GM18498 (cell line): ENCODE measurements around the gene SKIC3.

Experiments
- ATAC-seq: cut with Tn5 transposase; IDR thresholded peaks from one replicate; pipeline ENCODE4 v1.9.1; 2021; ENCODE audit warnings: mild to moderate bottlenecking, moderate library complexity; ENCODE audit not compliant: unreplicated experiment

SKIC3 gene

DNA sequence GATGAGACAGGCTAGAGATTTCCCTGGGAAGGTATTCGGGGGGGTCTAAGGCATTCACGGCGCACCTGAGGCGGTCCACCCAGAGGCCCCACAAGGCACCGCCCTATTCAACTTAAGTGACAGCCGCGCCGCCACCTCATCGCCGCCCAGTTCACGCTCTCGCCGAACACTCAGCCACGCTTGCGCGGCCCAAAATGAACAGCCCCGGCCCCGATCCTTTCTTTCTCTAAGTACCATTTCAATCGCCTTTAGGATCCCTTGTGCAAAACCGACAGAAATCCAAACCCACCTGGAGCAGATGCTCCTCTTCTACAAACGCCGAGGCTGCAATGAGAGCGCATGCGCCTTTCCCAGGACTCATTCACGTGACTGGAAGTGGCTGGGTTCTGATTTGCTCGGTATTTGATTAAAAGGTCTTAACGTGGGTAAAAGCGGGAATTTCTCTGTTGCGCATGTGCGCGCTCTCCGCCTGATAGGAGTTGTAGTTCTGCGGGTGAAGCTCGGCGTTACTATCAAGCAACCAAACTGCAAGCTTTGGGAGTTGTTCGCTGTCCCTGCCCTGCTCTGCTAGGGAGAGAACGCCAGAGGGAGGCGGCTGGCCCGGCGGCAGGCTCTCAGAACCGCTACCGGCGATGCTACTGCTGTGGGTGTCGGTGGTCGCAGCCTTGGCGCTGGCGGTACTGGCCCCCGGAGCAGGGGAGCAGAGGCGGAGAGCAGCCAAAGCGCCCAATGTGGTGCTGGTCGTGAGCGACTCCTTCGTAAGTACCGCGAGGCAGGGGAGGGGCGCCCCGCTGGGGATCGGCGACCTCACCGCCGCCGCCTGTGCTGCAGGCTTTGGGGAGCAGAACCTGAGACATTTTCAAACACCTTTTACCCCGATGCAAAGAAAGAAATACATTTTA lies at the start of gene SKIC3, which contains the start of gene ARSK:
Gene SKIC3 (minus strand): TSS at position 331 of the 902 bp plus-strand sequence. CDS start 7,827 bp downstream, outside the sequence.
Gene ARSK (plus strand): TSS at position 455 of the 902 bp plus-strand sequence. CDS start 178 bp downstream, at position 633.
- ATAC-seq: peak; percentile 94

DNA sequence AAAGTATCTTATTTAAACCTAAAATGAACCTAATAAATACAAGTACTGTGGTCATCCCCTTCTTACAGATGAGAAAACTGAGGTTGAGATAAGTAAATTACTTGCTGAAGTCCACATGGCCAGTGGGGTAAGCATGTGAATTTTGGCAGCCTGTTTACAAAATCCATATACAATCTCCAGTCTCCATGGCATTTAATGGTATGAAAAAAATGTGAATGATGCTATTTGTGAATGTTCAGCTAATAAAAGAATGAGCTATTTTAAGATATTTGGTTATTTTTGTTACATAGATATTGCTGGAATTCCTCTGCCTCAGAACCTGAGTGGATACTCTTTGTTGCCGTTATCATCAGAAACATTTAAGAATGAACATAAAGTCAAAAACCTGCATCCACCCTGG lies 45.8 kb upstream of the SKIC3 start:
- no peak for ATAC-seq

DNA sequence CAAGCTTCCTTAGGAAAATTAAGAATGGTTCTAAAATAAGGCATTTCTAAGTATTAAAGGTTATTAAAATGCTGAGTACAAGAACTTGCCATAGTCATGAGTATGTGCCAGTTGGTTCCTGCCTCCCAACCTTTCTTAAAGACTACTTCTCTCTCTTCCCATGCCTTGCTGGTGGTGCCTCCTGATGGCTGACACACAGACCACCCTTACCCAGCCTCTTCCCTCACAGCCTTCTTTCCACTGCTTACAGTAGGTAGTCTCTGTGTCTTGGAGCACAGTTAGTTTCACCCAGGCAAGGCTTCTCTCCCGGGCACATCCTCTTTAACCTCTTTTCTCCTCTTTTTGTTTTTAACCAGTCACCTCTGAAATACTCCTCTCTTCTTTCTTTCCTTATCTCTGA lies 44.5 kb upstream of the SKIC3 start:
- ATAC-seq: no peak

DNA sequence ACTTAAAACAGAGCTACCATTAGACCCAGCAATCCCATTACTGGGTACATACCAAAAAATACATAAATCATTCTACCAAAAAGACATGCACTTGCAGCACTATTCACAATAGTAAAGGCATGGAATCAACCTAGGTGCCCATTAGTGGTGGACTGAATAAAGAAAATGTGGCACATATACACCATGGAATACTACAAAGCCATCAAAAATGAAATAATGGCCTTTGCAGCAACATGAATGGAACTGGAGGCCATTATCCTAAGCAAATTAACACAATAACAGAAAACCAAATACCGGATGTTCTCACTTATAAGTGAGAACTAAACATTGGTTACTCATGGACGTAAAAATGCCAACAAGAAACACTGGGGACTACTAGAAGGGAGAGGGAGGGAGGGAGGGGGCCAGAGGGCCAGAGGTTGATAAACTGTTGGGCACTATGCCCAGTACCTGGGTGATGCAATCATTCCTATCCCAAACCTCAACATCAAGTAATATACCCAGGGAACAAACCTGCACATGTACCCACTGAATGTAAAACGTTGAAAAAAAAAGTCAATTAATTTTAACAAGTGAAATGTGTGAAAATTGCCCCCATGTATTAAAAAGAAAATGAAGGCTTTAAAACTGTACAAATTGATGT lies 40.6 kb upstream of the SKIC3 start:
- ATAC-seq: no peak

DNA sequence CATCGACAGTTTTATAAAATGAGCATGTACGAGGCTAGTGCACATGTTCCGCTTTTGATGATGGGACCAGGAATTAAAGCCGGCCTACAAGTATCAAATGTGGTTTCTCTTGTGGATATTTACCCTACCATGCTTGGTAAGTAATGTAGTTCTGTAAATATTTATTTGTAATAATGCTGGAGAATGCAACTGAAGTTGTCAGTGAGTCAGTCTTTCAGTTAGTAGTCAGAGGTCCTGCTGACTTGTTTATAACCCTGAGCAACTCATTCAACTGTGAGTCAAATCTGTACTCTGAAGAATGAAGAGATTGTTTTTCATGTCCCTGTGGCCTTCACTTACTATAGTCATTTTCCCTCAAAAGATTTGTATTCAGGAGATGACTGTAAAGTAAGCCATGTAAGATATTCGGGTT lies 36.7 kb upstream of the SKIC3 start:
- peak; percentile 70 for ATAC-seq

DNA sequence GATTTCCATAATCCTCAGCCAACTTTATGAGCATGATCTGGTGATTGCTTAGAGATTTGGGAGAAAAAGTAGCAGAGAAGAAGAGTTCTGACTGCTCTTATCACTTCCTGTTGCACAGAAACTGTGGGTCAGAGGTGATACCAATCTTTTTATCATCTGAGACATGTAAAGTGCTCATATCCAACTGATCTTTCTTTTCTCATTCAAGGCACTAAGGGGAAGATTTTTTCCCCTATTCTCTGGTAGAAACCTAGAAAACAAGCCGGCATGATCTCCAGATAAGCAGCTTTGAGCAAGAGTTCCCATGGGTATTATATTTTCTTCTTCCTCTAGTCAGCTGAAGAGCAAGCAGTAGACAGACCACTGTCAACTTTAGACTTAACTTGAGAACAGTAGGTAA lies 36.1 kb upstream of the SKIC3 start:
- no peak for ATAC-seq

DNA sequence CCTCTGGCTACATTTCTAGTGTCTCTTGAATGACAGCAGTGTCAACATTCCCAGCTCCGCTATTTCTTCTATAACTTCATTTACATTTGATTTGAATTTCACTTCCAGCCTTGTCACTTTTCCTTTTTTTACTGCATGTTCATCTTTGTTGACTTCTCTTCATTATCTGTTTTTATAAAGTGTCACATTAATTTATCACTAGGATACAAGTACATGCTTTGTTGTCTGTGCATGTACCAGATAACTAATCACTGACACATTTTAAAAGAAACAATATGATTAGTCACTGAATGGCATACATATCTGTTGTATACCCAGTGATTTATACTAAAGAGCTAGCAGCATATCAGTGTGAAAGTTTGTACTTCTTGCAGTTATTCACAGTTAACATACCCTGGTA lies 29.2 kb upstream of the SKIC3 start:
- no peak for ATAC-seq

DNA sequence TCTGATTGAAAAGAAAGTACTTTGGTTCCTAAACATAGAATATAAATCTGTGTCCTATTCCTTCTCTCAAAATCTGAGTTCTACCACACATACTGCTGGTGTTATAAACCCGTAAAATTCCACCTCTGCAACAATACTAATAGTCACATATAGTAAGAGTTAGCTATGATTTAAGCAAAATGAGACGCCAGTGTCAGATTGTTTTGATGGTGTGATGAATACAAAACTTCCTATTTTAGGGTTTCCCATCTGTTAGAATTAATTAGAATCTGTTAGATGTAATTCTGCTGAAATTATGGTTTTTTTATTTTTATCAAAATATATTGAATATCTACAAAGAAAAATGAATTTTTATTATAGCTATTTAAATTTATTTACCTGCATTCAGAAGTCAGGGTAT lies 26.8 kb upstream of the SKIC3 start:
- ATAC-seq: no peak

DNA sequence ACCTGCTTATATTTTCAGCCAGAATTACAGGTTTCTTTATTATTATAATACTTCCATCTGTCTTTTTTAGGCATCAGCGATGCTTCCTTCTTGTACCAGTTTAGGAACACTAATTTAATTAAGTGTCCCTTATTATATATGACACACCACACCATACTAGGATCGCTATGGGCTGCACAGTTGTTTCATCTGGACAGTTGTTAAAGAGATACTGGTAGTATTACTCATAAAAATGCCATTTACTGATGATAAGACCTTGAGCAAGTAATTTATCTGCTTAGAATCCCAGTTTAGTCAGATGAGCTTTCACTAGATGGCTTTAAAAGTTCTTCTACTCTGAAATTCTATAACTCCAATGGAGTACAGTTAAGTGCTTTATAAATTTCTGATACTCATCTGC lies 17.2 kb upstream of the SKIC3 start:
- ATAC-seq: no peak

DNA sequence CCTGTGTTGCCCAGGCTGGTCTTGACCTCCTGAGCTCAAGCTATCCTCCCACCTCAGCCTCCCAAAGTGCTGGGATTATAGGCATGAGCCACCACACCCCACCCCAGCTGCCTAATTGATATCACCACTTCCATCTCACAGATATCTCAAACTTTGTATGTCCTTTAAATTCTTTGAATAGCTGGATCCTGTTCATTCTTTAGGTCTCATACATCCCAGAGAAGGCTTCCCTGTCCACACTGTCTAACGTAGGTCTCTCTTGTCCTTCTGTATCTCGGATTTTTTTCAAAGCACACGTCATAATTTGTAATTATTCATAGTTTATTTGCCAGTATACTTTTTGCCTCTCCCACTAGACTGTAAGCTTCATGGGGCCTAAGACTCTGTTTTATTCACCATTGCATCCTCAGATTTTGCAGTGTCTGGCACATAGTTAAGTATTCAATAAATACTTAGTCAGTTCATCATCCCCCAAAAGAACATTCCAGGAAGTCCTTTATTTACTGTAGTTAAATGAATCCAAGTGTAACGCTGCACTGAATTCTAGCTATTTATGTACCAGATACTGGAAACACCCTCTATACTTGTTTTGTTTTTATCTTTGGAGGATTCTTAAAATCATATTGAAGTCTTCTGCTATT lies 10.6 kb upstream of the SKIC3 start:
- ATAC-seq: no peak

DNA sequence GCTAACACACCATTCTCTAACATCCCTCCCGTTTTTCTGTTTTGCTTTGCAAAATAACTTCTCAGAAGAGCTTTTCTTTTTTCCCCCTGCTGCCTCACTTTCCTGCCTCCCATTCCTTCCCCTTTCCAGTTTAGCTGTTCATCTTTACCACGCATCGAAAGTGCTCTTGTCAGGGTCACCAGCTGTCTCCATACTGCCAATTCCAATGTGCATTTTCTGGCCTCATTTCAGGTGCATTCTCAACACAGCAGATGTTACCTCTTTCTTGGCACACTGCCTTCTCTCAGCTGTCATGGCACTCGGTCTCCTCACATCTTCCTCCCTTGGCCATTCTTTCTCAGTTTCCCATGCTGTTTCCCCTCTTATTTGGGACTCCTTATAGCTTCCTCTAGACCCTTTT lies 9.7 kb upstream of the SKIC3 start:
- ATAC-seq: no peak

DNA sequence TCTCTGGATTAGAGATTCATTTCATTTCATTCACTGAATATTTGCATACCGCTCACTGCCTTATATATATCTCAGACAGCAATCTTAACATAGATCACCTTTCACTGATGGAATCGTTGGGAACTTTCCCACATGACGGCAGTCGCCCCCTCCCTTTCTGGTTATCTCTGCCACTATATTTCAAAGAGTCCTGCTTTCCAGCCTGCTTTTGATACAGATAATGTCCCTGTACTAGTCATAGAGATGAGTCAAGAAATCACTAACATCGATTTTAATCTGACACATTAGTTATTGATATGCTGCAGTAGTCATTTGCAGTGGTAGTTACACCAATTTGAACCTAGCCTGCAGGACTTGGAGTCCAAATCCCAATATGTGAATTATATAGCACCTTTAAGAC lies 8.6 kb upstream of the SKIC3 start:
- ATAC-seq: no peak

DNA sequence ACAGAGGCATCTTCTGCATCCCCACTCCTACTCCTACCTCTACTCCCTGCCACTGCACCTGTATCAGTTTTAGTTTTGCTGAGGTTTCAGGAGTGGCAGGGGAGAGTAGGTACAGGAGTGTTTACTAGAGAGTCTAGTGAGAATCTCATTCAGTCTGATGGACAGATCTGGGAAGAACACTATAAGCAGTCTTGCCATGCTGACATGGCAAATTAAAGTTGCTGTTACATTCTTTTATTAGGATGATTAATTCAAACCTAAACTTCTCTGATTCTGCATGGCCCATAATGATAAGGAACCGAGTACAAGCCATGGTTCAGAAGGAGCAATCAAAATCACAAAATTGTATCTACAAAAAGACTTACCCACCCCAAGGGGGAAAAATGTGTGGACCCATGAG lies 7.5 kb upstream of the SKIC3 start:
- no peak for ATAC-seq

DNA sequence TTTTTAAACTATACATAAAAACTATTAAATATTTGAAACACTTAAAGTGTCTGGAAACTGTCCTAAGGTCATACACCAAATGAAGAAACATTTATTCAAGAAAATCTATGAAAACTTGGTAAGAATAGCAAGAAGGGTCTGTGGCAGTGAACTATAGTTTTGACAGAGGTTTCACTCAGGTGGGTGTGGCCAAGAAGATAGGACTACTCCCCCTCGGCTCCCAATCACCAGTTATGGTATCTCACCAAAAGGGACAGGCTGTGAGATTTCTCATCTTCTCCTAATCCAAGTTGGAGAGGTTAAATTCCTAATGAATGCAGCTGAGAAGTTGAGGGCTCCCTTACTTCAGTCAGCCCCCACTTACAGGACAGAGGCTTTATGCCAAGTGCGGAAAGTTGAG lies 3.1 kb upstream of the SKIC3 start:
- no peak for ATAC-seq

DNA sequence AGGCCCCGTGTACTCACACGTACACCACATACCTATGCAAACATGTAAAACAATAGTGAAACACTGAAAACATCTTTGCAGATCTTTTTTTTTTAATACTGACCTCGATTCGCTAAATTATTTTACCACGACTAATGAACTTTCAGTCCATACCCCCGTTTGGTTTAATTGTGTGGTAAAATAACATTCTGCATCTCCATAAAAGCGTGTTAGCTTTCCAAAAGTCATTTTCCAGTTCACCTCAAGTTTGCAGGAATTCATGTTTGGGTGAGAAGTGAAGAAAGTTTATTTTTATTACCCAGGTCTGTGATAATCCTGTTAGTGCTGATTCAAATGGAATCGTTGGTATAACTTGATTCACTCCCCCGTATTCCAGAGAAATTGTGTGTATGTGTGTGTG lies 776 bp upstream of the SKIC3 start:
- no peak for ATAC-seq

DNA sequence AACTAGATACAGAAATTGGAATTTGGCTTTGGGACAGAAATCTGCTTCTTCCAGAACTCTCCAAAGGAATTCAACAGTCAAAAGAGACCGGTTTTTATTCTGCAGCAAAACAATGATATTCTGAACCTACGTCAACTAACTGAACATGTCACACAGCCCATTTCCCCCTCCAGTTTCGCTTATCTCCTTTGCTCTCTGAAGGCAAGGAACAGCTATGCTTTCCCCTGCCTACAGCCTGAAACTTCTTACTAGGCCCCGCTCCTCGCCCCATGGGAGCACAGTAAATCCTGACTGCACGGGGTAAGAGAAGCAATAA lies 488 bp downstream of the SKIC3 start:
- ATAC-seq: peak; percentile 26

DNA sequence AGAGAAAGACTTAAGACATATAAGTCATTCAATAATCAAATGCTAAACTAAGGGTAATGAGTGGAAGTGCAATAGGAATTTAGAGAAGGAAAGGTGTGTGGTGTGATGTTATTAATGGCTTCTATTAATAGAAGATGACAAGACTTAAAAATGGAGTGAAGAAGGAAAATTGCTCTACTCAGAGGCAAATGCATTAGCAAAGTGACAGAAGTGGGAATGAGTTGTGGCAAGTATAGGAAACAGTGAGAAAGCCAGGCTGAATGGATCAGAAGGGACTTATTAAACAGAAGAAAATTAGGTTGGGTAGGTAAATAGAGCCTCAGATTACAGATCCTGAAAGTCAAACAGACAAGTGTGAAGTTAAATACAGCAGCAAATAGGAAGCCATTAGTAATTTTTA lies 5.7 kb downstream of the SKIC3 start:
- no peak for ATAC-seq

DNA sequence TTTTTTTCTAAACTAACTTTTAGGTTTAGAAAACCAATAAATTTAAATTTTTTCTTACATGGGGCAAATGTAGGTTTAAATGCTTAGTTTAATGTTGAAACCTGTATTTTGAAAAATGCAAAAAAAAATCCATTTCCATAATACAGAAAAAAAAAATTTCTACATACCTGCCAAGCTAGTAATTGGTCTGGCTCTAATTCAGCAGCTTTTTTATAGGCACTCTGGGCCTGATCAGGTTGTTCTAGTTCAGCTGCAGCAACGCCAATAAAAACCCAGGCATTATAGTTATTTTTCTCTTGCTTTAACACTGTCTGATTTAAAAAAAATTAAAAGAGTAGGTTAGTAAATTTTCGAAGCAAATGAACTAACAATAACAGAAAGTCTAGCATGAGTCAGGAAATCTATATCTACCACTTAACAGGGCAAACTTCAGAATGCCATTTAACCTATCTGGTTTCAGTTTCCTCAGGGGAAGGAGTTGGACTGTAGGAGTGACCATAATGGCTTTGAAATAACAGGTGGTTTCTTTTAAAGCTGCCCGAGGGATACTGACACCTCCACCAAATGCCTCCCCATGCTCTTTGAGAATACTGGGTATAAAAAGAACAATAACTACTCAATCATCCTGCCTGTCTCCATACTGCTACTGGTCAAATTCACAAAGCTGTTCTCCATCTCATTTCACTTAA lies 11.6 kb downstream of the SKIC3 start:
- no peak for ATAC-seq

DNA sequence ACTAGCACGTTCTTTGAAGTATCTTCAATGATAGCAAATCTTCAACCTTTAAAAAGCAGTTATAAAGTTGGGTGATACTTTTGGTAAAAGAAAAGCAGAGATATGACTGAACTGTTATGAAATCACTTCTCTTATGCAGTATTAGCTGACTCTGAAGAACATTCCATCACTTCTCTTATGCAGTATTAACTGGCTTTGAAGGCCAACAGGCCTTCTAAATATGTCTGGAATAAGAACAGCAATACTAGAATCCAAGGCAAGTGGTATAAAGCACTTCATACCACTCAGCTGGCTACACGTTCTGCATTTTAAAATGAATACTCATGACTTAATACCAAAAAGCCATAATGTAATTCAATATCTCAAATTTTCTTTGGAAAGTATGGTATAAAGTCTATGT lies 17.3 kb downstream of the SKIC3 start:
- no peak for ATAC-seq

DNA sequence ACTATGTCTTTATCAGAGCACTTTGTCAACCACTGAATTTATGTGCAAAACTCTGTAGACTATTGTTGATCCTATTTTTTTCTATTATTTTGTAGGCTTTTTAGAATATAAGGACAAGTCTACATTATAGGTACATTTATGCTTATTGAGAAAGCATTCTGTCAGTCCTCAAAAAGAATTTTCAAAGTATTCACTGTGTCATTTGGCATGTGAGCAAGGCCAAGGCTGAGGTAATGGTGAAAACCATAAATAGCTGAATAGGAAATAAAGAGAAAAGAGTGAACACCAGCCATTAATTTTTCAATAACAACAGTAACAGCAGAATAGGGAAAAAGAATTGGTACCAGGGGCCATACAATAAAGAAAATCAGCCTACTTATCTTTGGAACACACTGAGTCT lies 21.0 kb downstream of the SKIC3 start:
- ATAC-seq: no peak

DNA sequence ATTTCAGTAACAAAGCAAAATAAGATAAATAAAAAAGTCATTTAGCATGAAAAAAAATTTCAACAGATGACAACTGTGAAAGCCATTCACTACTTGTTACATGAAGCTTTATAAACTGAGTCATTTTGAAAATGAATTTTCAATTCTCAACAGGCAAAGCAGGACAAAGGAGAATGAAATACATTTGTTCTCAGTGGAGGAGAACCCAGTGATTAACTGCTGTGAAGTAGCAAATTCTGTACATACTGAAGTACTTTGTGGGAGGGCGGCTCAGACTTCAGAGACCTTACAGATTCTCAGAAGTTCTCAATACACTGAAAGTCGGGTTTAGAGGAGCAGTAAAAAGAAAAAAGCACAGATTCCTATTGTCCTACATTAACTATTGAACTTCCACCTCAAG lies 21.7 kb downstream of the SKIC3 start:
- no peak for ATAC-seq
